ENCODE data around the gene EXOC6. TPM values are rescaled to one million over a fixed set of nuclear protein-coding genes. Genes with fewer than 3 reads are reported as not detected.
"Not testable (repeated sequence)": the region's sequence is repeated elsewhere in the genome, so short reads cannot be mapped to it uniquely, and the experiment has no call there.

EXOC6 gene
- total RNA-seq, 1 experiment from 2014 or later, result 8.6 TPM

GRCh38 chr10:92931597-92931996 is 83.3 kb downstream of the EXOC6 start:
- no peak for DNase-seq (ENCODE audit: low read depth)

GRCh38 chr10:92937876-92938275 is 89.6 kb downstream of the EXOC6 start:
- DNase-seq (ENCODE audit: low read depth), result no peak

GRCh38 chr10:92938841-92939240 is 90.5 kb downstream of the EXOC6 start:
- DNase-seq (ENCODE audit: low read depth), result no peak

GRCh38 chr10:92942226-92942625 is 93.9 kb downstream of the EXOC6 start:
- DNase-seq (ENCODE audit: low read depth), result no peak

GRCh38 chr10:92946491-92946890 is 98.2 kb downstream of the EXOC6 start:
- no peak for DNase-seq (ENCODE audit: low read depth)

- DNase-seq (ENCODE audit: low read depth), result not testable (repeated sequence)
Observed at GRCh38 chr10:92952573-92952972, 104.3 kb downstream of the EXOC6 start.

GRCh38 chr10:92957223-92958010 is 109.1 kb downstream of the EXOC6 start:
- DNase-seq (ENCODE audit: low read depth), result no peak

GRCh38 chr10:92961638-92962037 is 113.3 kb downstream of the EXOC6 start:
- no peak for DNase-seq (ENCODE audit: low read depth)

GRCh38 chr10:92965314-92965713 is 117.0 kb downstream of the EXOC6 start:
- peak; percentile 31 for DNase-seq (ENCODE audit: low read depth)

GRCh38 chr10:92967641-92968040 is 119.3 kb downstream of the EXOC6 start:
- no peak for DNase-seq (ENCODE audit: low read depth)

- no peak for DNase-seq (ENCODE audit: low read depth)
Observed at GRCh38 chr10:92969151-92969550, 120.8 kb downstream of the EXOC6 start.

- peak; percentile 14 for DNase-seq (ENCODE audit: low read depth)
Observed at GRCh38 chr10:92970301-92971070, 122.2 kb downstream of the EXOC6 start.

GRCh38 chr10:92972066-92972870 is 123.9 kb downstream of the EXOC6 start:
- peak; percentile 92 for DNase-seq (ENCODE audit: low read depth)

GRCh38 chr10:92972886-92973285 is 124.6 kb downstream of the EXOC6 start:
- DNase-seq (ENCODE audit: low read depth), result no peak

GRCh38 chr10:92976278-92976677 is 128.0 kb downstream of the EXOC6 start:
- DNase-seq (ENCODE audit: low read depth), result not testable (repeated sequence)

GRCh38 chr10:92989250-92989649 is 140.9 kb downstream of the EXOC6 start:
- DNase-seq (ENCODE audit: low read depth), result no peak

- peak; percentile 5 for DNase-seq (ENCODE audit: low read depth)
Observed at GRCh38 chr10:92990615-92991014, 142.3 kb downstream of the EXOC6 start.

GRCh38 chr10:92991513-92991912 is 143.2 kb downstream of the EXOC6 start:
- no peak for DNase-seq (ENCODE audit: low read depth)

- DNase-seq (ENCODE audit: low read depth), result no peak
Observed at GRCh38 chr10:92993699-92994272, 145.5 kb downstream of the EXOC6 start.

- DNase-seq (ENCODE audit: low read depth), result no peak
Observed at GRCh38 chr10:92995509-92995908, 147.2 kb downstream of the EXOC6 start.

GRCh38 chr10:92997620-92998019 is 149.3 kb downstream of the EXOC6 start:
- DNase-seq (ENCODE audit: low read depth), result no peak
